Activated CD4-positive, alpha-beta T cell treated with anti-CD3 and anti-CD28 coated beads for 48 hours (primary cell): ENCODE data around the gene CREG2.

Experiments used
- DNase-seq: peaks from one replicate; pipeline ENCODE4 v3.0.0-alpha.2; 2020

The CREG2 gene

GRCh38 chr2:101408925-101409324, 21.6 kb upstream of the CREG2 start:
- DNase-seq: no peak

- DNase-seq: no peak
Observed at GRCh38 chr2:101405351-101405899, 18.1 kb upstream of the CREG2 start.

- DNase-seq: no peak
Observed at GRCh38 chr2:101403745-101404144, 16.4 kb upstream of the CREG2 start.

- DNase-seq: no peak
Observed at GRCh38 chr2:101402630-101403029, 15.3 kb upstream of the CREG2 start.

- DNase-seq: no peak
Observed at GRCh38 chr2:101401906-101402305, 14.6 kb upstream of the CREG2 start.

GRCh38 chr2:101401326-101401665, 14.0 kb upstream of the CREG2 start:
- no peak for DNase-seq

GRCh38 chr2:101400506-101401325, 13.4 kb upstream of the CREG2 start:
- DNase-seq: no peak

GRCh38 chr2:101400048-101400447, 12.7 kb upstream of the CREG2 start:
- DNase-seq: no peak

GRCh38 chr2:101399021-101399799, 11.9 kb upstream of the CREG2 start:
- DNase-seq: no peak

GRCh38 chr2:101398116-101398821, 11.0 kb upstream of the CREG2 start:
- DNase-seq: no peak

GRCh38 chr2:101396316-101396717, 9.0 kb upstream of the CREG2 start:
- DNase-seq: no peak

- no peak for DNase-seq
Observed at GRCh38 chr2:101395545-101396315, 8.4 kb upstream of the CREG2 start.

- DNase-seq: no peak
Observed at GRCh38 chr2:101388232-101388631, 929 bp upstream of the CREG2 start.

- DNase-seq: no peak
Observed at GRCh38 chr2:101386599-101387150, 628 bp downstream of the CREG2 start.

- DNase-seq: no peak
Observed at GRCh38 chr2:101383016-101383541, 4.2 kb downstream of the CREG2 start.

- no peak for DNase-seq
Observed at GRCh38 chr2:101382442-101382841, 4.9 kb downstream of the CREG2 start.

GRCh38 chr2:101380376-101380775, 6.9 kb downstream of the CREG2 start:
- DNase-seq: no peak

- no peak for DNase-seq
Observed at GRCh38 chr2:101379091-101379490, 8.2 kb downstream of the CREG2 start.

GRCh38 chr2:101375653-101376052, 11.7 kb downstream of the CREG2 start:
- no peak for DNase-seq

- no peak for DNase-seq
Observed at GRCh38 chr2:101374821-101375561, 12.3 kb downstream of the CREG2 start.

GRCh38 chr2:101372792-101373191, 14.5 kb downstream of the CREG2 start:
- DNase-seq: no peak
